Heart left ventricle (tissue), 13 donors: ENCODE data around the gene SET.
"Not testable (repeated sequence)": the region's sequence is repeated elsewhere in the genome, so short reads cannot be mapped to it uniquely, and the experiment has no call there.

Experiments used
- POLR2A ChIP-seq, 2 donors: fragments of 450-650 bp; IDR thresholded peaks; one replicate each; pipeline ENCODE4 v1.6.1; 2017; ENCODE audit warnings: antibody characterized with exemption in 2 of 2, mild to moderate bottlenecking in 2 of 2, moderate library complexity in 2 of 2
- TF ChIP-seq, protein P1 (sequence below), 12 donors: fragments of 200-600 bp; sonication (generic) in 4 of 12; IDR thresholded peaks; one replicate each; pipeline versions ENCODE4 v1.5.0 to v1.8.0; 2018 to 2022; ENCODE audit warnings: antibody characterized with exemption in 12 of 12, mild to moderate bottlenecking in 5 of 12
- donor health status: ischemic (EF 13 %, LVEDD 7.1; RV severe dilation, severe dysfunction).
- donor health status: DM: no; HTN: yes; CAD: no.
- donor health status: DM: no; HTN: no; CAD: no.
- donor health status: ischemic (EF 25% LVEDD 6.9; RV normal size, moderate dysfunction).
- donor health status: ischemic (EF 25% LVEDD 5.7; RV mildly dilated, moderate dysfunction).
- donor health status: ischemic (EF 35%, LVEDD 5.7; RV mildly dilated, moderate dysfunction).
- donor health status: nonischemic (EF 11% LVEDD 7.7; RV severe dilation, severe dysfunction).
- donor health status: DM: yes; HTN: yes; CAD: no.
- donor health status: PGD.
- donor health status: ischemic (EF 29% LVEDD 5.4; RV normal size, mild dysfunction).
- donor health status: nonischemic (EF 23%, LVEDD 6.1; RV moderate dilation, normal function).

GRCh38 chr9:128648206-128648605 lies 40.8 kb upstream of the SET start:
- TF ChIP-seq, protein P1, sequence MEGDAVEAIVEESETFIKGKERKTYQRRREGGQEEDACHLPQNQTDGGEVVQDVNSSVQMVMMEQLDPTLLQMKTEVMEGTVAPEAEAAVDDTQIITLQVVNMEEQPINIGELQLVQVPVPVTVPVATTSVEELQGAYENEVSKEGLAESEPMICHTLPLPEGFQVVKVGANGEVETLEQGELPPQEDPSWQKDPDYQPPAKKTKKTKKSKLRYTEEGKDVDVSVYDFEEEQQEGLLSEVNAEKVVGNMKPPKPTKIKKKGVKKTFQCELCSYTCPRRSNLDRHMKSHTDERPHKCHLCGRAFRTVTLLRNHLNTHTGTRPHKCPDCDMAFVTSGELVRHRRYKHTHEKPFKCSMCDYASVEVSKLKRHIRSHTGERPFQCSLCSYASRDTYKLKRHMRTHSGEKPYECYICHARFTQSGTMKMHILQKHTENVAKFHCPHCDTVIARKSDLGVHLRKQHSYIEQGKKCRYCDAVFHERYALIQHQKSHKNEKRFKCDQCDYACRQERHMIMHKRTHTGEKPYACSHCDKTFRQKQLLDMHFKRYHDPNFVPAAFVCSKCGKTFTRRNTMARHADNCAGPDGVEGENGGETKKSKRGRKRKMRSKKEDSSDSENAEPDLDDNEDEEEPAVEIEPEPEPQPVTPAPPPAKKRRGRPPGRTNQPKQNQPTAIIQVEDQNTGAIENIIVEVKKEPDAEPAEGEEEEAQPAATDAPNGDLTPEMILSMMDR (IDR thresholded peaks at IDR 0.05): peak in 6 of 12 donors; percentile 10 to 34 (median 18)
- TF ChIP-seq POLR2A (IDR thresholded peaks at IDR 0.05): not testable (repeated sequence)
